AG04449 (cell line): ENCODE results near the gene ZNF474.
A peak's percentile ranks its signal among the peaks of the same experiment; 100 is the strongest.

Source experiments
- CTCF ChIA-PET: fragments of 350-600 bp; formaldehyde crosslinking; extraction: SDS; loops from one replicate; lab custom pipeline; 2021; ENCODE audit warnings: antibody characterized with exemption; lab: Yijun Ruan, JAX
- POLR2A ChIA-PET: fragments of 400-600, 350-600 bp; formaldehyde crosslinking; extraction: SDS; loops from one replicate; lab custom pipeline; 2020; ENCODE audit warnings: antibody characterized with exemption, inconsistent platforms; lab: Yijun Ruan, JAX
- DNase-seq: peaks from one replicate; pipeline ENCODE4 v3.0.0-alpha.2; 2010; ENCODE audit warnings: low read depth, low spot score
- H3K4me3 ChIP-seq: 2 replicates; pipeline ENCODE4 v1.5.1; 2011; ENCODE audit warnings: low read depth, mild to moderate bottlenecking, control low read depth, low read length
- TF ChIP-seq, protein P1 (sequence below): IDR thresholded peaks from one replicate; pipeline ENCODE4 v1.5.1; 2011; ENCODE audit warnings: mild to moderate bottlenecking, moderate library complexity, low read length, control low read depth, inconsistent platforms; ENCODE audit not compliant: insufficient read depth; ENCODE audit errors: missing control alignments

Gene ZNF474

GRCh38 chr5:122156724-122157325 is 27.5 kb downstream of the ZNF474 start:
- DNase-seq, result no peak
- POLR2A ChIA-PET, result interaction anchor here (0.6 to 1.4 kb wide), 6 partner anchors 14 to 88 kb away, joined by 3 to 9 read pairs (median 4); partner anchors contain the start of gene LOX
- no peak overlapping the region for H3K4me3 ChIP-seq
- CTCF ChIA-PET, result interaction anchor here (0.6 to 12.5 kb wide), 40 partner anchors 8 to 259 kb away, joined by 3 to 166 read pairs (median 6); partner anchors contain the start of genes LOX, SRFBP1 and ZNF474
- TF ChIP-seq, protein P1, sequence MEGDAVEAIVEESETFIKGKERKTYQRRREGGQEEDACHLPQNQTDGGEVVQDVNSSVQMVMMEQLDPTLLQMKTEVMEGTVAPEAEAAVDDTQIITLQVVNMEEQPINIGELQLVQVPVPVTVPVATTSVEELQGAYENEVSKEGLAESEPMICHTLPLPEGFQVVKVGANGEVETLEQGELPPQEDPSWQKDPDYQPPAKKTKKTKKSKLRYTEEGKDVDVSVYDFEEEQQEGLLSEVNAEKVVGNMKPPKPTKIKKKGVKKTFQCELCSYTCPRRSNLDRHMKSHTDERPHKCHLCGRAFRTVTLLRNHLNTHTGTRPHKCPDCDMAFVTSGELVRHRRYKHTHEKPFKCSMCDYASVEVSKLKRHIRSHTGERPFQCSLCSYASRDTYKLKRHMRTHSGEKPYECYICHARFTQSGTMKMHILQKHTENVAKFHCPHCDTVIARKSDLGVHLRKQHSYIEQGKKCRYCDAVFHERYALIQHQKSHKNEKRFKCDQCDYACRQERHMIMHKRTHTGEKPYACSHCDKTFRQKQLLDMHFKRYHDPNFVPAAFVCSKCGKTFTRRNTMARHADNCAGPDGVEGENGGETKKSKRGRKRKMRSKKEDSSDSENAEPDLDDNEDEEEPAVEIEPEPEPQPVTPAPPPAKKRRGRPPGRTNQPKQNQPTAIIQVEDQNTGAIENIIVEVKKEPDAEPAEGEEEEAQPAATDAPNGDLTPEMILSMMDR, result peak; percentile 35

DNA sequence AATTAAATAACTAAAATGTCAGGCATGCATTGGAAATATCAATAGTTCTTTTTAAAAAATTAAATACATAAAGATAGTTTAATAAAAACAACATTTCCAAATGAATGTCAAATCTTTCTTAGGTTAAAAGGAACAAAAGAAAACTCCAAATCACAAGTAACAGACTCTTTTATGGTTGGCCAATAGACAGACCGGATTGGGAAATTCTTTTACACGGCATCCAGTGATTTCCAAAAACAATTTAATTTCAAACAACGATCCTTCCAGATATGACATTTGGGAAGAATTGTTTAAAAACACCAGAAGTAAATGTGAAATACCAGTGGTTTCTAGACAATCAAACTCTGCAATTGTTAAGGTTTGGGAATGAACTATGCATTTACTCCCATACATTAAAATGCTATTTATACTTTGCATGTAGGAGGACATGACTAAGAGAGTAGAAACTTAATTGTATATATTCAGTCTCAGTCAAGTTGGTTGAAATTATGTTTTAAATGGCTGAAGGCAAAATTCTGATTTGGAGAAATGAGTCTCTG is 32.8 kb downstream of the ZNF474 start:
- DNase-seq, result no peak
- no peak overlapping the region for H3K4me3 ChIP-seq
- CTCF ChIA-PET, result interaction anchor here (1.0 to 12.5 kb wide), 2 partner anchors 33 to 68 kb away, joined by 3 to 166 read pairs; no protein-coding TSS in a partner anchor
- TF ChIP-seq, protein P1, result no peak
- POLR2A ChIA-PET, result no interaction called here

DNA sequence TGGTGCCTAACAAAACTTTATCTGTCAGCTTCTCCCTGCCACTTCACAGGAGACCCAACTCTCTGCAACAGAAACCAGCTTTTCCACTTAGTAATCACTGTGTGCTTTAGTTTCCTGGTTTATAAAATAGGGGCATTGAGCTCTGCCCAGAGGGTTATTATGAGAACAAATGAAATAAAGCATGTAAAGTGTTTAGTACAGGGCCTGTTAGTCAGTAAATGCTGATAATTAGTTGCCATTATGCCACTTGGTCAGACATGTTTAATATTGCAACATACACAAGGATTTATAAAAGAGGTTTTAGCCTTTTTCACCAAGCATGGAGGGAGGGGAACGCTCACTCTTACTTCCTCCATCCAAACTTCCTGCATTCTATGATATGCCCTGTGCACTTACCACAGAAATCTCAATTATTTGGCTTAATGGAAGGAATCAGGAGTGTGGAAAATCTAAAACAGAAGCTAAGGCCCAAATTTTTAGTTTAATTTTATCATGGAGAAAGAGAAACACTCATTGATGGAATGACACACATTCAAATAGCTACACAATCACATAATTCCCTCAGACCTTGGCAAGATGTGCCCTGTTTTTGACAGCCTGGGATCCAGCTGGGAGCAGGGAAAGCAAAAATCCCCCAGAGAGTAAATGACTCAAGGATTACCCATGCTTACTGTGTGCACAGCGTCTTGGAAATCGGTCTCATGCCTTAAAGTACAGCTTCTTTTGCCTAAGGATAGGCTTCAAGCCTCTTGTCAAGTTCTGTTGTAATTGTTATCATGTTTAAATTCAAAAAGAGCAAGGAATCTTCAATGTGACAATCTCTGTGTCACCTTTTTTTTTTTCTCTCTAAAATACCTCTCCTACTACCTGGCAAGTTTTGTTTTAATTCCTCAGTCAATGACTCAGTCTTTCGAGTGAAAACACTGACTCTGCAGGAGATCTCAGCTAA is 34.0 kb downstream of the ZNF474 start:
- POLR2A ChIA-PET, result interaction anchor here (0.7 to 2.5 kb wide), 18 partner anchors 9 to 194 kb away, joined by 3 to 19 read pairs (median 8); partner anchors contain the start of gene LOX
- TF ChIP-seq, protein P1, result no peak
- DNase-seq, result peak; percentile 88
- CTCF ChIA-PET, result interaction anchor here (0.9 to 2.9 kb wide), 19 partner anchors 8 to 202 kb away, joined by 3 to 14 read pairs (median 4); partner anchors contain the start of genes SRFBP1 and ZNF474
- no peak overlapping the region for H3K4me3 ChIP-seq

DNA sequence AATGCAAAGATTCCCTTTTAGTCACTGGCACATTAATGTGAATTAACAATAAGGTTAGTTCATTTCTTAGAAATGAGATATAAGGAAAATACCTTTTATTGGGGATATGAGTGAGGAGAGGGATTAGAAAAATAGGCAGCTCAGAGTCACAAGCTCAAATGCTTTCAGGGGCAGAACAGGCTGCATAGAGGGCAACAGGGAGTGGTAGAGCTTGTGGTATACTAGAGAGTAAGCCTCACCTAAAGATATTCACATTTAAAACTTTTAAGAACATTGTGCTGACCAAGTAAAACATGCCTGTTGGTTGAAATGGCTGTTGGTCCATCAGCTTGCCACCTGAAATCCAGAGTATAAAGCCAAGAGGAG is 34.7 kb downstream of the ZNF474 start:
- DNase-seq, result no peak
- CTCF ChIA-PET, result interaction anchor here (0.9 to 2.9 kb wide), 17 partner anchors 8 to 202 kb away, joined by 3 to 14 read pairs (median 4); partner anchors contain the start of genes SRFBP1 and ZNF474
- H3K4me3 ChIP-seq, result no peak overlapping the region
- TF ChIP-seq, protein P1, result no peak
- POLR2A ChIA-PET, result interaction anchor here (0.9 to 2.5 kb wide), 15 partner anchors 10 to 195 kb away, joined by 3 to 19 read pairs (median 10); partner anchors contain the start of gene LOX

- H3K4me3 ChIP-seq, result no peak overlapping the region
- ChIA-PET CTCF (interaction anchor here (1.1 to 2.9 kb wide), 13 partner anchors 9 to 200 kb away, joined by 3 to 14 read pairs (median 6); no protein-coding TSS in a partner anchor), POLR2A (interaction anchor here (1.8 to 2.5 kb wide), 6 partner anchors 13 to 87 kb away, joined by 10 to 19 read pairs (median 14); partner anchors contain the start of gene LOX)
- DNase-seq, result no peak
- TF ChIP-seq, protein P1, result no peak
Observed at GRCh38 chr5:122164831-122165558, 35.6 kb downstream of the ZNF474 start.
